GM12878 (cell line): ENCODE results near the gene LPIN3. TPM values are rescaled to one million over a fixed set of nuclear protein-coding genes. Genes with fewer than 3 reads are reported as not detected.

Source experiments
- ATAC-seq: fragments of 200-7000 bp; cut with Tn5 transposase; 3 replicates; pipeline ENCODE4 v1.9.1; 2020; ENCODE audit warnings: mild to moderate bottlenecking, moderate library complexity
- BruUV-seq: library from RNA; stranded (reverse); fragments of 400-500 nt; replicated peaks from 2 replicates; lab custom pipeline; 2021; lab: Mats Ljungman, UMichigan
- CTCF ChIA-PET: fragments of 300-600 bp; sonication (Branson Sonifier 250); formaldehyde crosslinking; extraction: SDS; loops from one replicate; lab custom pipeline; 2021; ENCODE audit warnings: inconsistent platforms; lab: Yijun Ruan, JAX
- POLR2A ChIA-PET: fragments of 350-600 bp; formaldehyde crosslinking; extraction: SDS; loops from one replicate; lab custom pipeline; 2021; ENCODE audit warnings: inconsistent platforms; lab: Charles Lee
- RAD21 ChIA-PET: fragments of 300-600 bp; sonication (Branson Sonifier 250); formaldehyde crosslinking; loops from one replicate; lab custom pipeline; 2023; ENCODE audit warnings: antibody characterized with exemption; ENCODE audit not compliant: unreplicated experiment; lab: Charles Lee
- SMC1A ChIA-PET: fragments of 300-600 bp; sonication (Branson Sonifier 250); formaldehyde crosslinking; loops from one replicate; lab custom pipeline; 2023; ENCODE audit not compliant: unreplicated experiment, uncharacterized antibody; lab: Charles Lee
- DNase-seq: peaks from one replicate; pipeline ENCODE4 v3.0.0-alpha.2; 2011; ENCODE audit warnings: low read depth, low spot score
- FAIRE-seq: peaks from 3 replicates; lab custom pipeline; 2011; peaks lifted over from hg19 to GRCh38; lab: Jason Lieb, UNC
- H2AFZ ChIP-seq: 2 replicates; pipeline ENCODE4 v1.6.0; 2011; ENCODE audit warnings: low read depth, low read length, control low read depth; ENCODE audit not compliant: control insufficient read depth
- H3K27ac ChIP-seq: 2 replicates; pipeline ENCODE4 v1.5.1; 2011; ENCODE audit warnings: control low read depth; ENCODE audit not compliant: control insufficient read depth, insufficient read depth
- H3K27me3 ChIP-seq, 2 experiments: replicated peaks in 1 of 2; 2 replicates each; pipeline versions ENCODE4 v1.6.0 to v1.6.1; 2011; ENCODE audit warnings: low read length in 1 of 2; ENCODE audit not compliant: control insufficient read depth in 2 of 2, insufficient read depth in 2 of 2
- H3K36me3 ChIP-seq, 2 experiments: 2 replicates each; pipeline ENCODE4 v1.5.1; 2011; ENCODE audit warnings: low read length in 1 of 2; ENCODE audit not compliant: control insufficient read depth in 2 of 2, insufficient read depth in 2 of 2
- H3K4me1 ChIP-seq: 2 replicates; pipeline ENCODE4 v1.6.1; 2011; ENCODE audit warnings: mild to moderate bottlenecking, low read length, moderate library complexity, mixed read lengths; ENCODE audit not compliant: control insufficient read depth, insufficient read depth
- H3K4me2 ChIP-seq: 2 replicates; pipeline ENCODE4 v1.6.0; 2011; ENCODE audit warnings: control low read depth; ENCODE audit not compliant: control insufficient read depth, insufficient read depth
- H3K4me3 ChIP-seq: fragments of 200-600 bp; sonication (generic); 2 replicates; pipeline ENCODE4 v1.5.1; 2016
- H3K79me2 ChIP-seq: 2 replicates; pipeline ENCODE4 v1.6.0; 2011; ENCODE audit warnings: low read length; ENCODE audit not compliant: control insufficient read depth, insufficient read depth
- H3K9ac ChIP-seq: 2 replicates; pipeline ENCODE4 v1.8.0; 2011; ENCODE audit warnings: low read length, control low read depth, mixed read lengths; ENCODE audit not compliant: control insufficient read depth, insufficient read depth
- H3K9me3 ChIP-seq: replicated peaks from 3 replicates; pipeline ENCODE4 v1.5.1; 2011; ENCODE audit warnings: mild to moderate bottlenecking, low read length; ENCODE audit not compliant: control insufficient read depth, insufficient read depth
- H4K20me1 ChIP-seq: 2 replicates; pipeline ENCODE4 v1.6.0; 2011; ENCODE audit not compliant: control insufficient read depth, insufficient read depth
- WGBS: methylation state at CpG from one replicate; pipeline ENCODE4 v1.1.6; 2016; ENCODE audit warnings: low lambda C conversion rate; ENCODE audit not compliant: insufficient replicate concordance, insufficient coverage; ENCODE audit errors: missing lambda C conversion rate; 5-methylcytosine and 5-hydroxymethylcytosine counted together
- in situ Hi-C: fragments of 300-500 bp; cut with MboI; formaldehyde crosslinking; loops from 9 replicates; pipeline ENCODE4 v1.14.3; 2018; ENCODE audit warnings: mixed read lengths
- intact Hi-C: fragments of 100-400 bp; cut with micrococcal nuclease; formaldehyde crosslinking; loops from one replicate; pipeline ENCODE4 v1.14.2; 2022; ENCODE audit not compliant: unreplicated experiment
- polyA plus RNA-seq, 11 experiments: library from polyadenylated mRNA; depleted of rRNA in 4 of 11; unstranded in 6 of 11; stranded (reverse) in 5 of 11; fragments of >200 nt; fragmentation: Nextera tagmentation in 4 of 11; fragmentation: Illumina TruSeq in 1 of 11; extraction: Ambion mirVana in 4 of 11; extraction: Trizol in 1 of 11; gene quantifications; 1 replicate in 1 of 11; 2 replicates in 10 of 11; pipeline versions ENCODE4 v1.2.1 to v1.2.3, GENCODE V29; 2011 to 2016; ENCODE audit warnings: inconsistent platforms in 2 of 11, missing spikeins in 2 of 11, low read depth in 1 of 11
- total RNA-seq, 4 experiments: library from RNA; depleted of rRNA in 3 of 4; stranded (reverse); fragments of >200 nt in 3 of 4; fragmentation: Illumina TruSeq in 1 of 4; extraction: Trizol in 1 of 4; gene quantifications; 2 replicates each; pipeline versions ENCODE4 v1.2.1 to v1.2.3, GENCODE V29; 2013 to 2021
- TF ChIP-seq, protein P1 (sequence below): fragments of 450-650 bp; IDR thresholded peaks from 2 replicates; pipeline ENCODE4 v1.6.1; 2017; ENCODE audit warnings: antibody characterized with exemption, mild to moderate bottlenecking, moderate library complexity
- TF ChIP-seq, protein P2 (sequence below): fragments of 450-650 bp; formaldehyde crosslinking; IDR thresholded peaks from 2 replicates; pipeline ENCODE4 v1.5.0; 2022; ENCODE audit warnings: mild to moderate bottlenecking, missing genetic modification characterization

Gene LPIN3
- total and polyA plus RNA-seq, 10 of the 15 experiments (the other 5 are each of a cell fraction or from before 2014, with no cell fraction given) = 0.13 to 1.3 (median 0.51) TPM

DNA sequence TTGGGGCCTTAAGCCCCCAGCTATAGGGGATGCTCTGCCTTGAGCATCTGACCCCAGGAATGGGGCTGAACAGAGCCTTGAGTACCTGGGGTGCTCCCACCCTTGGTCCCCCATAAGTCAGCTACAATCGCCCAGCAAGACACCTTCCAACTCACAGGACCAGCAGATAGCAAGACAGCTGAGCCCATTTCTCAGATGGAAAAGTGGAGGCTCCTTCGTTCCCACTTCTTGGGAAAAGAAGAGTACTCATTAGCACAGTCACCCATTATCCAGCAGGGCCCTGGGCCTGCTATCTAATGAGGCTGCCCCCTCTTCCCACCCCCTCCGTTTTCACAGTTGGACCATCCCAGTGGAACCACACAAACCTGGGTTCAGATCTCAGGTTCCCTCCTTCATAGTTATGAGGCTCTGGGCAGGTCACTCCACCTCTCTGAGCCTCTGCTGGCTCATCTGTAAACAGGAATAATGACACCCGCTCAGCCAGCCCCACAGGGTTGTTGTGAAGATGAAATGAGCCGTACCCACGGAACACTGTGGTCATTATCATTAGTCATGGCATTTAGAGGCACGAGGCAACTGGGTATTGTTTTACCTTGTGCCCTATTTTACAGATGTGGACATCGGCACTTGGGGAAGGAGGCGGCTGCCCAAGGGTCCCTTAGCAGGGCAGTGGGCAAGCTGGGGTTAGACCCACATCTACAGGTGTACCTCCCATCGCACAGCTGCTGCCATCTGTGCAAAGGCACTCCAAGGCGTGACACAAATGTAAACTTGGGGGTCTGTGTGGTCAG, 4.5 kb downstream of the LPIN3 start:
- WGBS = 36% methylated on average over 11 of the region's 11 CpGs
- no peak overlapping the region for H3K9ac ChIP-seq
- no peak overlapping the region for H2AFZ ChIP-seq
- no TSS peak for BruUV-seq
- no peaks in the 10 kb centered on the region for H3K9me3 ChIP-seq
- DNase-seq = no peak
- H3K27me3 ChIP-seq = no peaks in the 10 kb centered on the region
- peaks cover 3% of the 10 kb centered on the region for H3K4me1 ChIP-seq
- in situ Hi-C loops (loop anchor here (5.0 kb wide), 2 partner anchors 173 to 378 kb away; no protein-coding TSS in a partner anchor), intact Hi-C loops (loop anchor here (5.0 kb wide), 3 partner anchors 113 to 378 kb away; no protein-coding TSS in a partner anchor)
- H3K36me3 ChIP-seq = no peaks in the 10 kb centered on the region
- FAIRE-seq = no peak
- RAD21 ChIA-PET = no interaction called here
- no peak for ATAC-seq
- no peak overlapping the region for H3K4me3 ChIP-seq
- no peak overlapping the region for H3K27ac ChIP-seq
- CTCF ChIA-PET = interaction anchor here (0.6 to 1.4 kb wide), 2 partner anchors 71 to 209 kb away, joined by 3 to 4 read pairs; no protein-coding TSS in a partner anchor
- H3K4me2 ChIP-seq = no peak overlapping the region
- POLR2A ChIA-PET = no interaction called here
- no peaks in the 10 kb centered on the region for H4K20me1 ChIP-seq
- H3K79me2 ChIP-seq = no peaks in the 10 kb centered on the region
- TF ChIP-seq, protein P1, sequence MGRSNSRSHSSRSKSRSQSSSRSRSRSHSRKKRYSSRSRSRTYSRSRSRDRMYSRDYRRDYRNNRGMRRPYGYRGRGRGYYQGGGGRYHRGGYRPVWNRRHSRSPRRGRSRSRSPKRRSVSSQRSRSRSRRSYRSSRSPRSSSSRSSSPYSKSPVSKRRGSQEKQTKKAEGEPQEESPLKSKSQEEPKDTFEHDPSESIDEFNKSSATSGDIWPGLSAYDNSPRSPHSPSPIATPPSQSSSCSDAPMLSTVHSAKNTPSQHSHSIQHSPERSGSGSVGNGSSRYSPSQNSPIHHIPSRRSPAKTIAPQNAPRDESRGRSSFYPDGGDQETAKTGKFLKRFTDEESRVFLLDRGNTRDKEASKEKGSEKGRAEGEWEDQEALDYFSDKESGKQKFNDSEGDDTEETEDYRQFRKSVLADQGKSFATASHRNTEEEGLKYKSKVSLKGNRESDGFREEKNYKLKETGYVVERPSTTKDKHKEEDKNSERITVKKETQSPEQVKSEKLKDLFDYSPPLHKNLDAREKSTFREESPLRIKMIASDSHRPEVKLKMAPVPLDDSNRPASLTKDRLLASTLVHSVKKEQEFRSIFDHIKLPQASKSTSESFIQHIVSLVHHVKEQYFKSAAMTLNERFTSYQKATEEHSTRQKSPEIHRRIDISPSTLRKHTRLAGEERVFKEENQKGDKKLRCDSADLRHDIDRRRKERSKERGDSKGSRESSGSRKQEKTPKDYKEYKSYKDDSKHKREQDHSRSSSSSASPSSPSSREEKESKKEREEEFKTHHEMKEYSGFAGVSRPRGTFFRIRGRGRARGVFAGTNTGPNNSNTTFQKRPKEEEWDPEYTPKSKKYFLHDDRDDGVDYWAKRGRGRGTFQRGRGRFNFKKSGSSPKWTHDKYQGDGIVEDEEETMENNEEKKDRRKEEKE = no peak
- TF ChIP-seq, protein P2, sequence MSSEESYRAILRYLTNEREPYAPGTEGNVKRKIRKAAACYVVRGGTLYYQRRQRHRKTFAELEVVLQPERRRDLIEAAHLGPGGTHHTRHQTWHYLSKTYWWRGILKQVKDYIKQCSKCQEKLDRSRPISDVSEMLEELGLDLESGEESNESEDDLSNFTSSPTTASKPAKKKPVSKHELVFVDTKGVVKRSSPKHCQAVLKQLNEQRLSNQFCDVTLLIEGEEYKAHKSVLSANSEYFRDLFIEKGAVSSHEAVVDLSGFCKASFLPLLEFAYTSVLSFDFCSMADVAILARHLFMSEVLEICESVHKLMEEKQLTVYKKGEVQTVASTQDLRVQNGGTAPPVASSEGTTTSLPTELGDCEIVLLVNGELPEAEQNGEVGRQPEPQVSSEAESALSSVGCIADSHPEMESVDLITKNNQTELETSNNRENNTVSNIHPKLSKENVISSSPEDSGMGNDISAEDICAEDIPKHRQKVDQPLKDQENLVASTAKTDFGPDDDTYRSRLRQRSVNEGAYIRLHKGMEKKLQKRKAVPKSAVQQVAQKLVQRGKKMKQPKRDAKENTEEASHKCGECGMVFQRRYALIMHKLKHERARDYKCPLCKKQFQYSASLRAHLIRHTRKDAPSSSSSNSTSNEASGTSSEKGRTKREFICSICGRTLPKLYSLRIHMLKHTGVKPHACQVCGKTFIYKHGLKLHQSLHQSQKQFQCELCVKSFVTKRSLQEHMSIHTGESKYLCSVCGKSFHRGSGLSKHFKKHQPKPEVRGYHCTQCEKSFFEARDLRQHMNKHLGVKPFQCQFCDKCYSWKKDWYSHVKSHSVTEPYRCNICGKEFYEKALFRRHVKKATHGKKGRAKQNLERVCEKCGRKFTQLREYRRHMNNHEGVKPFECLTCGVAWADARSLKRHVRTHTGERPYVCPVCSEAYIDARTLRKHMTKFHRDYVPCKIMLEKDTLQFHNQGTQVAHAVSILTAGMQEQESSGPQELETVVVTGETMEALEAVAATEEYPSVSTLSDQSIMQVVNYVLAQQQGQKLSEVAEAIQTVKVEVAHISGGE (CRISPR knock-in tag) = no peak
- TF ChIP-seq, all 136 proteins: peak for 0
- SMC1A ChIA-PET = interaction anchor here (1.2 kb wide), 2 partner anchors 95 to 172 kb away, joined by 3 to 5 read pairs; no protein-coding TSS in a partner anchor
